B cell (primary cell): ENCODE measurements around the gene ACSS1. TPM values are rescaled to one million over a fixed set of nuclear protein-coding genes. Genes with fewer than 3 reads are reported as not detected.

Source experiments
- ATAC-seq: fragments of 200-7000 bp; cut with Tn5 transposase; one replicate; pipeline ENCODE4 v1.10.0; 2021; ENCODE audit warnings: low read depth, mild to moderate bottlenecking, moderate number of reproducible peaks, moderate library complexity
- CTCF ChIA-PET: fragments of 350-600 bp; sonication (Branson Sonifier 250); formaldehyde crosslinking; loops from one replicate; lab custom pipeline; 2021; ENCODE audit warnings: antibody characterized with exemption, inconsistent platforms; lab: Charles Lee
- POLR2A ChIA-PET: fragments of 350-600 bp; sonication (Branson Sonifier 250); formaldehyde crosslinking; loops from one replicate; lab custom pipeline; 2021; ENCODE audit warnings: antibody characterized with exemption; lab: Charles Lee
- DNase-seq: peaks from one replicate; pipeline ENCODE4 v3.0.0; 2013
- H2AFZ ChIP-seq: 2 replicates; pipeline ENCODE4 v1.6.1; 2012; ENCODE audit warnings: mild to moderate bottlenecking, low read depth, low read length; ENCODE audit not compliant: insufficient read depth, poor library complexity, severe bottlenecking
- H3K27ac ChIP-seq, 2 donors: 1 replicate in 1 of 2; 2 replicates in 1 of 2; pipeline ENCODE4 v1.5.1; 2012 to 2013; ENCODE audit warnings: low read length in 2 of 2, mild to moderate bottlenecking in 2 of 2, moderate library complexity in 1 of 2
- H3K27me3 ChIP-seq, 4 experiments: fragments of 200-600 bp in 1 of 4; sonication (generic) in 1 of 4; replicated peaks in 1 of 4; 1 replicate in 2 of 4; 2 replicates in 2 of 4; pipeline versions ENCODE4 v1.6.1 to v1.7.0; 2013 to 2016; ENCODE audit warnings: low read length in 3 of 4, mild to moderate bottlenecking in 2 of 4, mixed read lengths in 1 of 4, moderate library complexity in 1 of 4; ENCODE audit not compliant: insufficient read depth in 4 of 4, control insufficient read depth in 3 of 4; ENCODE audit errors: control extremely low read depth in 1 of 4
- H3K36me3 ChIP-seq, 2 experiments: replicated peaks in 1 of 2; 1 replicate in 1 of 2; 2 replicates in 1 of 2; pipeline versions ENCODE4 v1.6.1 to v1.7.1; 2013; ENCODE audit warnings: low read length in 1 of 2; ENCODE audit not compliant: insufficient read depth in 2 of 2, control insufficient read depth in 1 of 2; ENCODE audit errors: control extremely low read depth in 1 of 2, extremely low read depth in 1 of 2
- H3K4me1 ChIP-seq, 2 donors: fragments of 200-600 bp in 1 of 2; sonication (generic) in 1 of 2; 1 replicate in 1 of 2; 2 replicates in 1 of 2; pipeline versions ENCODE4 v1.5.1 to v1.6.1; 2013 to 2017; ENCODE audit warnings: low read length in 2 of 2; ENCODE audit not compliant: control insufficient read depth in 2 of 2, insufficient read depth in 2 of 2
- H3K4me2 ChIP-seq: replicated peaks from 2 replicates; pipeline ENCODE3; 2012; ENCODE audit warnings: mild to moderate bottlenecking, low read depth, low read length; ENCODE audit not compliant: poor library complexity, severe bottlenecking
- H3K4me3 ChIP-seq, 5 experiments: fragments of 200-600 bp in 1 of 5; sonication (generic) in 1 of 5; 1 replicate in 3 of 5; 2 replicates in 2 of 5; pipeline versions ENCODE4 v1.5.1 to v1.7.0; 2011 to 2016; ENCODE audit warnings: low read length in 4 of 5, mild to moderate bottlenecking in 4 of 5, low read depth in 2 of 5, control low read depth in 1 of 5, moderate library complexity in 1 of 5; ENCODE audit not compliant: insufficient read depth in 1 of 5; ENCODE audit errors: control extremely low read depth in 1 of 5, extremely low read depth in 1 of 5
- H3K79me2 ChIP-seq: fragments of 200-600 bp; sonication (generic); one replicate; pipeline ENCODE4 v1.6.0; 2016; ENCODE audit warnings: low read length; ENCODE audit not compliant: control insufficient read depth, insufficient read depth
- H3K9ac ChIP-seq: fragments of 200-600 bp; sonication (generic); 2 replicates; pipeline ENCODE4 v1.6.1; 2017; ENCODE audit warnings: mild to moderate bottlenecking, low read length, moderate library complexity
- H3K9me3 ChIP-seq, 3 donors: one replicate each; pipeline versions ENCODE4 v1.6.1 to v1.7.1; 2013; ENCODE audit warnings: low read length in 2 of 3; ENCODE audit not compliant: control insufficient read depth in 2 of 3, insufficient read depth in 1 of 3; ENCODE audit errors: control extremely low read depth in 1 of 3
- H4K20me1 ChIP-seq: 2 replicates; pipeline ENCODE4 v1.6.0; 2012; ENCODE audit warnings: mild to moderate bottlenecking, low read length; ENCODE audit not compliant: insufficient read depth, control insufficient read depth, poor library complexity, severe bottlenecking
- H3K27ac Mint-ChIP-seq: one replicate; pipeline ENCODE4 v1.8.0; 2021; ENCODE audit warnings: mixed read lengths
- H3K27me3 Mint-ChIP-seq: one replicate; pipeline ENCODE4 v1.8.0; 2021; ENCODE audit warnings: mixed read lengths
- H3K4me1 Mint-ChIP-seq: one replicate; pipeline ENCODE4 v1.8.0; 2021; ENCODE audit warnings: mixed read lengths
- H3K4me3 Mint-ChIP-seq: one replicate; pipeline ENCODE4 v1.8.0; 2021; ENCODE audit warnings: mixed read lengths
- H3K9me3 Mint-ChIP-seq: one replicate; pipeline ENCODE4 v1.8.0; 2022; ENCODE audit warnings: mixed read lengths; ENCODE audit not compliant: insufficient read depth
- CTCF ChIP-seq: fragments of 200-600 bp; IDR thresholded peaks from one replicate; pipeline ENCODE4 v1.8.0; 2022; ENCODE audit warnings: antibody characterized with exemption, mild to moderate bottlenecking
- EZH2 ChIP-seq: IDR thresholded peaks from 2 replicates; pipeline ENCODE4 v1.6.1; 2012; ENCODE audit warnings: borderline replicate concordance, low read depth, mild to moderate bottlenecking, moderate library complexity, low read length; ENCODE audit not compliant: insufficient read depth, poor library complexity, severe bottlenecking
- WGBS: methylation state at CpG from one replicate; pipeline ENCODE4 v1.1.5; 2013; ENCODE audit warnings: missing lambda C conversion rate; ENCODE audit not compliant: insufficient coverage; 5-methylcytosine and 5-hydroxymethylcytosine counted together
- intact Hi-C: fragments of 100-400 bp; cut with micrococcal nuclease; formaldehyde crosslinking; loops from one replicate; pipeline ENCODE4 v1.10.0; 2022
- polyA plus RNA-seq: library from polyadenylated mRNA; depleted of rRNA; stranded (reverse); fragments of >200 nt; gene quantifications from 2 replicates; pipeline ENCODE4 v1.2.3, GENCODE V29; 2012
- total RNA-seq, 2 donors: library from RNA; stranded (reverse); fragments of 120-200 nt in 1 of 2; gene quantifications; 1 replicate in 1 of 2; 2 replicates in 1 of 2; pipeline versions ENCODE4 v1.2.3 to v1.2.4, GENCODE V29; 2013 to 2022

ACSS1 gene
- total and polyA plus RNA-seq, 2 donors (not counting 1 experiment from before 2014, with no cell fraction given) = 82.7 to 95.5 TPM

GRCh38 chr20:25057234-25058050 lies 497 bp downstream of the ACSS1 start:
- H3K4me3 ChIP-seq = peak overlapping the region; percentile 45 to 91 (median 76)
- peaks cover 35% of the 10 kb centered on the region for H4K20me1 ChIP-seq
- DNase-seq (peak; percentile 89), ATAC-seq (peak; percentile 41)
- peaks cover 0 to 18% of the 10 kb centered on the region in 2 experiments for H3K36me3 ChIP-seq
- ChIA-PET CTCF (interaction anchor here (0.7 to 4.0 kb wide), 7 partner anchors 8 to 342 kb away, joined by 4 to 52 read pairs (median 4); partner anchors contain the start of genes APMAP and PYGB), POLR2A (interaction anchor here (0.6 to 4.5 kb wide), 8 partner anchors 8 to 224 kb away, joined by 3 to 27 read pairs (median 4); partner anchors contain the start of gene APMAP)
- Mint-ChIP-seq H3K4me1 (peaks cover 60% of the 10 kb centered on the region), H3K27ac (peak overlapping the region; percentile 97), H3K27me3 (no peaks in the 10 kb centered on the region), H3K4me3 (peak overlapping the region; percentile 93), H3K9me3 (no peaks in the 10 kb centered on the region)
- H3K79me2 ChIP-seq = peaks cover 46% of the 10 kb centered on the region
- H2AFZ ChIP-seq = peak overlapping the region; percentile 82
- no peak for TF ChIP-seq CTCF
- TF ChIP-seq EZH2 = no peak
- WGBS = under 1% methylated on average over 86 of the region's 86 CpGs
- H3K27me3 ChIP-seq = no peaks in the 10 kb centered on the region
- intact Hi-C loops = loop anchor here (1.0 to 5.0 kb wide), 8 partner anchors 14 to 1695 kb away; partner anchors contain the start of genes ABHD12, APMAP, ENTPD6 and GZF1
- no peaks in the 10 kb centered on the region for H3K9me3 ChIP-seq
- peak overlapping the region; percentile 98 for H3K4me2 ChIP-seq
- peak overlapping the region; percentile 90 to 93 for H3K27ac ChIP-seq
- H3K4me1 ChIP-seq = peaks cover 58 to 63% of the 10 kb centered on the region in 2 donors
- H3K9ac ChIP-seq = peak overlapping the region; percentile 87
